Stimulated activated naive B cell treated with anti-CD40 and anti-IgM and Interleukin-4, amounts not matched to agents 10 μg/mL and 1 μg/mL and 100 μg/mL, for 72 hours (primary cell): Measurements from ENCODE around the gene KIRREL3.
"Not testable (repeated sequence)": the region's sequence is repeated elsewhere in the genome, so short reads cannot be mapped to it uniquely, and the experiment has no call there.

Experiments
- ATAC-seq, 2 donors: fragments of 150-1000 bp; cut with Tn5 transposase; replicated peaks; 2 replicates each; pipeline ENCODE4 v1.10.0; 2021; ENCODE audit warnings: moderate library complexity in 1 of 2
- DNase-seq: peaks from one replicate; pipeline ENCODE4 v3.0.0; 2021
- H3K27ac Mint-ChIP-seq: one replicate; pipeline ENCODE4 v1.8.0; 2022; ENCODE audit warnings: mild to moderate bottlenecking, mixed read lengths
- H3K27me3 Mint-ChIP-seq, 2 donors: one replicate each; pipeline ENCODE4 v1.8.0; 2022; ENCODE audit warnings: mixed read lengths in 2 of 2
- H3K36me3 Mint-ChIP-seq, 2 donors: one replicate each; pipeline ENCODE4 v1.8.0; 2022; ENCODE audit warnings: mixed read lengths in 2 of 2, mild to moderate bottlenecking in 1 of 2
- H3K4me1 Mint-ChIP-seq, 2 donors: one replicate each; pipeline ENCODE4 v1.8.0; 2022; ENCODE audit warnings: mixed read lengths in 2 of 2, mild to moderate bottlenecking in 1 of 2
- H3K4me3 Mint-ChIP-seq, 2 donors: one replicate each; pipeline ENCODE4 v1.8.0; 2022; ENCODE audit warnings: mild to moderate bottlenecking in 2 of 2, mixed read lengths in 2 of 2, moderate library complexity in 1 of 2
- H3K9me3 Mint-ChIP-seq, 2 donors: one replicate each; pipeline ENCODE4 v1.8.0; 2022; ENCODE audit warnings: mixed read lengths in 2 of 2, mild to moderate bottlenecking in 1 of 2

Gene KIRREL3

GRCh38 chr11:126395784-126396183 is 604.8 kb downstream of the KIRREL3 start:
- DNase-seq, H3K9me3 Mint-ChIP-seq: not testable (repeated sequence)
- H3K4me1 Mint-ChIP-seq, result peaks cover 11 to 22% of the 10 kb centered on the region in 2 donors

DNA sequence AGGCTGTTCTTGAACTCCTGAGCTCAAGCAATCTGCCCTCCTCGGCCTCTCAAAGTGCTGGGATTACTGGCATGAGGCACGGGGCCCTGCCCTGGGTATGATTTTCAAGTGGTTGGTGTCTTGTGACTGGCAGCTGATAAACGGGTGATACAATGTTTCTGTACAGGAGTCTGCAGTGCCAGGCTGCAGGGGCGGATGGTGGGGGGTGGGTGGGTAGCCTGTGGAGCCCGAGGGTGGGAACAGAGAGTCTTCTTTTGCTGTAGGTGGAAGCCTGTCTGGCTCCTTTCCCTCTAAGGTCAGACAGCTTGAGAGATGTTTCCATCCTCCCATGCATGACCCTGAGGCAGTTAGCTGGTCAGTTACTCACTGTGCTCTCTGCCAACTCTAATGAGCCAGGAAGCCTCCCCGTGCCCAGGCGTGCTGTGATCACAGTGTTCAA is 605.9 kb downstream of the KIRREL3 start:
- not testable (repeated sequence) for H3K27ac Mint-ChIP-seq, ATAC-seq, H3K4me3 Mint-ChIP-seq, H3K9me3 Mint-ChIP-seq, DNase-seq, H3K36me3 Mint-ChIP-seq
- peaks cover 11 to 22% of the 10 kb centered on the region in 2 donors for H3K4me1 Mint-ChIP-seq
- H3K27me3 Mint-ChIP-seq, result peaks cover 16 to 17% of the 10 kb centered on the region in 2 donors

More at GRCh38 chr11:126395784-126396183, 604.8 kb downstream of the KIRREL3 start:
- not testable (repeated sequence) for H3K27ac Mint-ChIP-seq, H3K4me3 Mint-ChIP-seq, H3K36me3 Mint-ChIP-seq, ATAC-seq
- peaks cover 17 to 21% of the 10 kb centered on the region in 2 donors for H3K27me3 Mint-ChIP-seq

GRCh38 chr11:126394036-126394435 is 606.5 kb downstream of the KIRREL3 start:
- Mint-ChIP-seq H3K27ac (no peak overlapping the region), H3K27me3 (peaks cover 16 to 17% of the 10 kb centered on the region in 2 donors), H3K36me3 (no peaks in the 10 kb centered on the region), H3K9me3 (no peaks in the 10 kb centered on the region), H3K4me3 (no peak overlapping the region), H3K4me1 (peaks cover 11 to 22% of the 10 kb centered on the region in 2 donors)
- ATAC-seq (no peak), DNase-seq (no peak)

DNA sequence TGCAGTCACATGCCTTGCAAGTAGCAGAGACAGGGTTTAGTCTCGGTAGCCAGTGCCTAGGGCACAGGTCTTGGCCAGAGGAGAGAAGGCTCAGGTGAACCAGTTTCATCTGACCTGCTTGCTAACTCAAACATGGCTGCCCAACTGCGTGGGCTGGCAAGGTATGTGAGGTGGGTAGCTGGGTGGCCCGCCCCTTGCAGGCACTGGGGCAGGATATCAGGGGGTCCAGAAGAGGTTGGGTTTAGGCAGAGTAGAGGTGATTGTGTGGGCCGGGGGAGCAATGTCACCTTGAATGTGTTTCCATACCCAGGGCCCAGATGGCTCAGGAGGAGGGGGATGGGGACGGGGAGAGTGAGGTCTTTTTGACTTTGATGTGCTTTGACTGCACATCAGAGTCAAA is 607.4 kb downstream of the KIRREL3 start:
- no peak overlapping the region for H3K27ac Mint-ChIP-seq
- peaks cover 11 to 22% of the 10 kb centered on the region in 2 donors for H3K4me1 Mint-ChIP-seq
- DNase-seq (no peak), ATAC-seq (no peak)
- no peaks in the 10 kb centered on the region for H3K9me3 Mint-ChIP-seq
- H3K27me3 Mint-ChIP-seq, result peaks cover 16 to 17% of the 10 kb centered on the region in 2 donors
- H3K4me3 Mint-ChIP-seq, result no peak overlapping the region
- no peaks in the 10 kb centered on the region for H3K36me3 Mint-ChIP-seq

GRCh38 chr11:126392633-126393013 is 607.9 kb downstream of the KIRREL3 start:
- no peaks in the 10 kb centered on the region for H3K9me3 Mint-ChIP-seq
- no peak for DNase-seq
- no peak overlapping the region for H3K4me3 Mint-ChIP-seq
- no peaks in the 10 kb centered on the region for H3K36me3 Mint-ChIP-seq
- peaks cover 11 to 22% of the 10 kb centered on the region in 2 donors for H3K4me1 Mint-ChIP-seq
- peak in 1 of 2 donors; percentile 8 for ATAC-seq
- H3K27me3 Mint-ChIP-seq, result peaks cover 16 to 17% of the 10 kb centered on the region in 2 donors
- H3K27ac Mint-ChIP-seq, result no peak overlapping the region

GRCh38 chr11:126391970-126392632 is 608.5 kb downstream of the KIRREL3 start:
- H3K4me3 Mint-ChIP-seq, result peak overlapping the region in 1 of 2 donors; percentile 35
- no peak overlapping the region for H3K27ac Mint-ChIP-seq
- ATAC-seq, result peak; percentile 74 to 83
- DNase-seq, result no peak
- H3K27me3 Mint-ChIP-seq, result peaks cover 16 to 17% of the 10 kb centered on the region in 2 donors
- H3K9me3 Mint-ChIP-seq, result no peaks in the 10 kb centered on the region
- H3K4me1 Mint-ChIP-seq, result peaks cover 11 to 22% of the 10 kb centered on the region in 2 donors
- H3K36me3 Mint-ChIP-seq, result no peaks in the 10 kb centered on the region

DNA sequence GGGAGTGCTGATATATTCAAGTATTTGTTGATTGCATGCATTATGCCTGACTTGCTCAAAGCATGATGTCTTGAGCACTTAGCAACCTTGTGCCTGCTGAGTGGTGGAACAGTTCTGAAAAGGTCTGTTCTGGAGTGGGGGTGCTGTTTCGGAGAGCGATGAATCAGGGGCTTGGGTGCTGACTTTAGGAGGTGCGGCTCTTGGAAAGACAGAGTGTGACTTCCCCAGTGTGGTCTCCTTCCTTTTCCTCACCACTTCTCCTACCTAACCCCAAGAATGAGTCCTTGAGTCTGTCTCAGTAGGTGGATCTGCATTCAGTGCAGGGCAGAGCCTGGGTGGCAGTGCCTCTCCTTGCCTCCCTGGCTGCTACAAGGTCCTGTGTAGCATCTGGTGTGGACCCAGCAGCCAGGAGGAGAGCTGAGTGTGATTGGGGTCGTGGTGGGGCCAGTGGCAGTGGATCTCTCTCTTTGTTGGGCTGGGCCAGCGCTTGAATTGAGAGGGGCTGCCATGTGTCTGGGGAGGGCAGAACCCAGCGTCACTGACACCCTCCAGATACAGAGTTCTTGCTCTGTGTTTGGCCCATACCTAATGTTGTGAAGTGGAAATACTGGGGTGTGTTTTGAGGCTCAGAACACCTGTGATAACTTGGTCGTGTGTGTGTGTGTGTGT is 609.1 kb downstream of the KIRREL3 start:
- H3K9me3 Mint-ChIP-seq, result no peaks in the 10 kb centered on the region
- no peak overlapping the region for H3K4me3 Mint-ChIP-seq
- H3K27me3 Mint-ChIP-seq, result peaks cover 16 to 17% of the 10 kb centered on the region in 2 donors
- DNase-seq (no peak), ATAC-seq (peak in 1 of 2 donors; percentile 10)
- H3K36me3 Mint-ChIP-seq, result no peaks in the 10 kb centered on the region
- H3K27ac Mint-ChIP-seq, result no peak overlapping the region
- H3K4me1 Mint-ChIP-seq, result peaks cover 11 to 28% of the 10 kb centered on the region in 2 donors

DNA sequence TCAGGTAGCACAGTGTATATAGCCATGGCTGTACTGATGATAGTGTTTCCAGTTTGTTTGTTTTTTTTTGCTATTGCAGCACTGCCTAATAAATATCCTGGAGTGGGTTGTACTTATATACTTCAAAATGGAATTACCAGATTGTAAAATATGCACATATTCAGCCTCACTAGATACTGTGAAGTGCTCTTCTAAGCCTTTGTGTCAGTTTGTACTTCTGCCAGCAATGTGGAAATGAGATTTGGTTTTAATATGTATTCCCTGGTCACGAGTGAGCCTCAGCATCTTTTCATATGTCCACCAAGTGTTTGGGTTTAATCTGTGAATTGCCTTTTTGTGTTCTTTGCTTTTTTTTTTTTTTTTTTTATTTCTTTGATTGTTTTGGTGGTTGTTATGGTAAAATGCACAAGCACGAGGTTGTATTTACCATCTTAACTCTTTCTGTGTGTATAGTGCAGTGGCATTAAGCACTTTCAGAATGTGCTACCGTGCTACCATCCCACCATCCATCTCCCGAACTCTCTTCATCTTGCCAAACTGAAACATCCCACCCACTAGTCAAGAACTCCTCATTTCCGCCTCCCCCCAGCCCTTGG is 610.2 kb downstream of the KIRREL3 start:
- ATAC-seq (no peak), DNase-seq (no peak)
- no peaks in the 10 kb centered on the region for H3K36me3 Mint-ChIP-seq
- H3K4me1 Mint-ChIP-seq, result peaks cover 11 to 33% of the 10 kb centered on the region in 2 donors
- no peaks in the 10 kb centered on the region for H3K9me3 Mint-ChIP-seq
- no peak overlapping the region for H3K27ac Mint-ChIP-seq
- H3K4me3 Mint-ChIP-seq, result no peak overlapping the region
- peaks cover 16 to 17% of the 10 kb centered on the region in 2 donors for H3K27me3 Mint-ChIP-seq

DNA sequence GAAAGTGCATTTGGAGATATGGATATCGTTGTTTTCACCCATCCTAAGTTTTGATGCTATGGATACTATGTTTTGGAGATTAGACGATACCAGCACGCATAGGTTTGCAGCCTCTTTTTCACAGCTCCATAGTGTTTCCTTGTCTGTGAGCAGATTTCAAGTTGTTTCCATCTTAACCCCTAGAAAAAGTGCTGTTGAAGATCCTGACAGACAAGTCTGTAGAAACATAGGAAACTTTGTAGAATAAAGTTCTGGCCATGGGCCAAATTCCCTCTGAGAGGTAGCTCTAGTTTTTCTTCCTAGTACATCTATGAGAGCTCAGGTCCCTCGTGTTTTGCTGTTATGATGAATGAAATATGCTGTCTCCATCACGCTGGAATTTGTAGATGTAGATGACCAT is 612.7 kb downstream of the KIRREL3 start:
- Mint-ChIP-seq H3K36me3 (no peaks in the 10 kb centered on the region), H3K27me3 (peaks cover 11% of the 10 kb centered on the region in 2 donors), H3K9me3 (no peaks in the 10 kb centered on the region), H3K4me1 (peaks cover 8 to 28% of the 10 kb centered on the region in 2 donors), H3K27ac (no peak overlapping the region), H3K4me3 (no peak overlapping the region)
- DNase-seq (no peak), ATAC-seq (no peak)

DNA sequence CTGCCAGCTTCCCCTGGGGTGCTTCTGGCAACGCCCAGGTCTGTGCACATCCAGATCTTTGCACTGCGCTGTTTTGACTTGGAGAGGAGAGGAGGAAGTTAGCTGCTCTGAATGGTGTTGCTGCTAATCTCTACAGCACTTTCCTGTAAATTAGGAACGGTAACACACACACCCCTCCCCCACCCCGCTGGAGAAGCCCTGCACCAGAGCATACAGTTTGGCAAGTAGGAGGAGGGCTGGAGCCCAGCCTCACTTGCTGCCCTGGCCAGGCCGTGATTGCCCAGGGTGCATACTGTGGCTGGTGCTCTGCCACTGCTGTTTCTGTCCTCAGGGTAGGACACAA is 613.9 kb downstream of the KIRREL3 start:
- not testable (repeated sequence) for H3K27me3 Mint-ChIP-seq, H3K9me3 Mint-ChIP-seq, H3K4me3 Mint-ChIP-seq, H3K36me3 Mint-ChIP-seq, DNase-seq, H3K27ac Mint-ChIP-seq
- ATAC-seq, result peak in 1 of 2 donors; percentile 27
- peaks cover 4 to 16% of the 10 kb centered on the region in 2 donors for H3K4me1 Mint-ChIP-seq

DNA sequence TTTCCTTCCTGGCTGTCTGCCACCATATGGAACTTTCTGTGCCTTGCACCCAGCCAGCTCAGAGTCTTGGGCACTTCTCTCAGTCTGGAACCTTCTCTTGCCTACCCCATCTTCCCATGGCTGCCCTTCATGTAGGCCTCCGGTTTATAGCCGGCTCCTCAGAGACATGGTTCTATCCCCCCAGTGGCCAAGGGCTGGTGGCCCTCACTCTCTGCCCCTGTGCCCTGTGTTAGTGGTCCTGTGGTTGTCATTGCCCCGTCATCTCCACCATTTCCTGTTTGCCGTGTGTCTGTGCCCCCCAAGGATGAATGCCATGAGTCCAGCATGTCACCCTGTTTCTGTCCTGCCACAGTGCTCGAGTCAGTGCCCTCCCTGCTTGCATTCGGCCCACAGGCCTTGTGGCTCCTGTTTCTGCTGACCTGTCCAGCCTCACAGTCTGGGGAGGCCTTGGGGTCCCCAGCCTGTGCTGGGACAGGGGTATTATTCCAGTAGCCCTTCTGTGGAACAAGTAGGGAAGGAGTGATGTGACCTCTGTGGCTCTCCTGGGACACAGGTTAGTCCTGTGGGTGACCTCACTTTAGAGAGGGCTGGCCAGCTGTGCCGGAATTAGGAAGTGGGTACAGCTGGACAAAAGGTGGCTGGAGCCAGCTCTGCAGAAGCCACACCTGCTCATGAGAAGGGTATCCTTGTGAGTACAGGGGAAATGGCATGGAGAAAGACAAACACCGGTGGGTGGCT is 614.4 kb downstream of the KIRREL3 start:
- Mint-ChIP-seq H3K27ac (no peak overlapping the region), H3K4me3 (no peak overlapping the region), H3K9me3 (no peaks in the 10 kb centered on the region), H3K36me3 (no peaks in the 10 kb centered on the region), H3K4me1 (peaks cover 0 to 11% of the 10 kb centered on the region in 2 donors), H3K27me3 (peaks cover 1% of the 10 kb centered on the region in 2 donors)
- no peak for DNase-seq
- ATAC-seq, result no peak

DNA sequence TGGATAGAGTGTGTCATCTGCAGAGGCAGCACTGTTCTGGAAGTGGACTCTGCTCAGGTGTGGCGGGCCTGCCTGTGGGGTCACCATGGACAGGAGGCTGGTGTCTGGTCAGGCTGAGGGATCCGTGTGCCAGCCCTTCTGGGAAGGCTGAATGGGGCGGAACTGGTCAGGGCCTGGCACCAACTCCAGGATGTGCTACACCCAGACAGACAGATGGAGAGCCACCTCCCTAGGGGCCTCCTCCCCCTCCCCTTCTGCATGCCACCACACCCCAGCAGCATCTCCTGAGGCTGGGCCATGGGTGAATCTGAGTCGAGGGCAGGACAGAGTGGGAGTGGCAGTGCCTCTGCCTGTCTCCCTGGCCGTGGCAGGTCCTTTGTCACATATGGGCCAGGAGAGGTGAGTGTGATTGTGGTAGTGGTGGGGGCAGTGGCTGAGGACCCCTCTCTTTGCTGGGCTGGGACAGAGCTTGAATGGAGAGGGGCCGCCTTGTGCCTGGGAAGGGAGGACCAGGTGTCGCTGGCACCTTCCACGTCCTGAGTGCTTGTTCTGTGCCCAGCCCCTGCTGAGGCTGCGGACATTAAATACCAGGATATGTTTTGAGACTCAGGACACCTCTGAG is 616.0 kb downstream of the KIRREL3 start:
- Mint-ChIP-seq H3K4me1 (peaks cover 0 to 11% of the 10 kb centered on the region in 2 donors), H3K27ac (no peak overlapping the region), H3K9me3 (no peaks in the 10 kb centered on the region), H3K4me3 (no peak overlapping the region), H3K36me3 (no peaks in the 10 kb centered on the region), H3K27me3 (no peaks in the 10 kb centered on the region)
- ATAC-seq (no peak), DNase-seq (no peak)

DNA sequence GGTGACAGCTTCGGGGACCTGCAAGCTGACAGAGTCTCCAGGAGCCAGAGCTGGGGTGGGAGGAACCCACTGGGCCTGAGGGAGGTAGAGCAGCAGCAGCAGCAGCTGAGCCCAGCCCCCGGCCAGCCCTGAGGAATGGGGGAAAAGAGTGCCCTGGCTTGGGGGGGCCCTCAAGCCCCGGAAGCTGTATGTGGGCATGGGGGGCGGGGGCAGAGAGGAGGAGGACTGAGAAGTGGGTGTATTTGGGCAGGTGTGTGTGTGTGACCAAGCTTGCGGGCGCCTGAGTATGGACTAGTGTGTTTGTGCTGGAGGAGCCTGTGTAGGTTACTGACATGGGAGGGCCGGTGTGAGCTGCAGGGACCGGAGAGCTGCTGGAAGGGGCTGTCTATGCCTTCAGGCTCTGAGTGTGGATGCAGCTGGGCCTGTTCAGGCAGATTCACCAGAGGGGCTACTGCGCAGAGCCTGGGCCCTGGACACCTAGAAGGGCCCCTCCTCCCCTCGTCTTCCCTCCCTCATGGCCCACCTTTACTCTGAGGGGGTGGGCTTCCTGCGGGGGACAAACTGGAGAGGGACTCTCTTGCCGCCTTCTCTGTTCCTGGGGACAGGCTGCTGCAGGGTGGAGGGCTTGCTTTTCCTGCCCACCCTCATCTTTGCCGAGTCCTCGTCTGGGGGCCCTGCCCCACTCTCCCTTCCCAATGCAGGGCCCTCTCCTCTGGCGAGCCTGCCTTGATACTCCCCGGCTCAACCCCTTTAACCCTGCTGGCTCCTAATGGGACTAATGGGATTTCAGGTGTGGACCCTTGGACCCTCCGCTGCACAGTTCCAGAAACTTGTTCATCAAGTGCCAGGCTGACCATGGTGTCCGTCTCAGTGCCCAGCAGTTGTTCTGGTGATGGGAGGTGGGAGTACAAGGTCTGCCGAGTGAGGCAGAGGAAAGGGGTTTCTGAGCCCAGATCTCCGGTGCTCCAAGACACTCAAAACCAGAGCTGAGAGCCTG is 616.9 kb downstream of the KIRREL3 start:
- DNase-seq (no peak), ATAC-seq (no peak)
- peaks cover 0 to 11% of the 10 kb centered on the region in 2 donors for H3K4me1 Mint-ChIP-seq
- peak overlapping the region; percentile 59 for H3K27ac Mint-ChIP-seq
- H3K4me3 Mint-ChIP-seq, result no peak overlapping the region
- no peaks in the 10 kb centered on the region for H3K9me3 Mint-ChIP-seq
- H3K36me3 Mint-ChIP-seq, result no peaks in the 10 kb centered on the region
- no peaks in the 10 kb centered on the region for H3K27me3 Mint-ChIP-seq
